Fibroblast of the aortic adventitia (primary cell): ENCODE data around the gene CBFA2T3. TPM values are rescaled to one million over a fixed set of nuclear protein-coding genes. Genes with fewer than 3 reads are reported as not detected.

Source experiments
- DNase-seq: peaks from one replicate; pipeline ENCODE4 v3.0.0-alpha.2; 2010; ENCODE audit warnings: low read depth
- H3K4me3 ChIP-seq: 2 replicates; pipeline ENCODE4 v1.5.1; 2011; ENCODE audit warnings: low read depth, mild to moderate bottlenecking, control low read depth, low read length, moderate library complexity
- total RNA-seq: library from RNA; depleted of rRNA; stranded (reverse); fragments of >200 nt; gene quantifications from 2 replicates; pipeline ENCODE4 v1.2.3, GENCODE V29; 2012; ENCODE audit warnings: low replicate concordance
- TF ChIP-seq, protein P1 (sequence below): IDR thresholded peaks from 2 replicates; pipeline ENCODE4 v1.5.1; 2011; ENCODE audit warnings: mild to moderate bottlenecking, low read length, control low read depth, inconsistent platforms; ENCODE audit not compliant: insufficient read depth

CBFA2T3 gene
- total RNA-seq, 1 donor: not detected

DNA sequence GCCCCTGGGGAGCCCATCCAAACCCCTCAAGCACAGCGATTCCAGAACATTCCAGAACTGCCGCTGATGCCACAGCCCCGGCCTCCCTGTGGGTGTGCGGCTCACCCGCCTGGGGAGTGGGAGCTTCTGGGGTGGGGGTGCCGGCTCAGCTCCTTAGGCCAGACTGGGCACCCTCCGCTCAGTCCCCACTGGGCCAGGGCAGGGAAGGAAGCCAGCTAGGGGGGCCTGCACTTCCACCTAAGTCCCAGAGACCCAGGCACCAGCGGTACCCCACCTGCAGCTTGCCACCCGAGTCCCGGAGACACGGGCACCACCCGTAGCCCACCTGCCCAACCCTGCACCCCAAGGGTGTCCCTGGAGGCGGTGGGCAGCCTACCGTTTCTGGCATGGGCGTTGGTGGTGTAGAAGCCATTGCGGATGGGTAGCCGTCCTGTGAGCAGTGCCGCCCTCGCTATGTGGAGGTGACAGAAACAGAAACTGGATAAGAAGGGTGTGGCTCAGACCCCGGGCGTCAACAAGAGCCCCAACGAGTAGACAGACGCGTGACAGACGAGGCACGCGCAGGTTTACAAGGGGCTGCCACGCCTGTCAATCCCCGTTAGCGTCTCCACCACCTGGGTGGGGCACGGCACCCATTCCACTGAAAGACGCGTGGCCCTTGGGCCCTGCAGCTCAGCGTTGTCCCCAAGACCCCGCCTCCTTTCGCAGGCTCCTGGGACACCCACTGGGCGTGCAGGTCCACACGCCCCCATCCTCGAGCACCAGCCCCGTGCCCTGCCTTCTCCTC is 135.3 kb downstream of the CBFA2T3 start:
- TF ChIP-seq, protein P1, sequence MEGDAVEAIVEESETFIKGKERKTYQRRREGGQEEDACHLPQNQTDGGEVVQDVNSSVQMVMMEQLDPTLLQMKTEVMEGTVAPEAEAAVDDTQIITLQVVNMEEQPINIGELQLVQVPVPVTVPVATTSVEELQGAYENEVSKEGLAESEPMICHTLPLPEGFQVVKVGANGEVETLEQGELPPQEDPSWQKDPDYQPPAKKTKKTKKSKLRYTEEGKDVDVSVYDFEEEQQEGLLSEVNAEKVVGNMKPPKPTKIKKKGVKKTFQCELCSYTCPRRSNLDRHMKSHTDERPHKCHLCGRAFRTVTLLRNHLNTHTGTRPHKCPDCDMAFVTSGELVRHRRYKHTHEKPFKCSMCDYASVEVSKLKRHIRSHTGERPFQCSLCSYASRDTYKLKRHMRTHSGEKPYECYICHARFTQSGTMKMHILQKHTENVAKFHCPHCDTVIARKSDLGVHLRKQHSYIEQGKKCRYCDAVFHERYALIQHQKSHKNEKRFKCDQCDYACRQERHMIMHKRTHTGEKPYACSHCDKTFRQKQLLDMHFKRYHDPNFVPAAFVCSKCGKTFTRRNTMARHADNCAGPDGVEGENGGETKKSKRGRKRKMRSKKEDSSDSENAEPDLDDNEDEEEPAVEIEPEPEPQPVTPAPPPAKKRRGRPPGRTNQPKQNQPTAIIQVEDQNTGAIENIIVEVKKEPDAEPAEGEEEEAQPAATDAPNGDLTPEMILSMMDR: no peak
- no peak for DNase-seq
- H3K4me3 ChIP-seq: no peak overlapping the region

DNA sequence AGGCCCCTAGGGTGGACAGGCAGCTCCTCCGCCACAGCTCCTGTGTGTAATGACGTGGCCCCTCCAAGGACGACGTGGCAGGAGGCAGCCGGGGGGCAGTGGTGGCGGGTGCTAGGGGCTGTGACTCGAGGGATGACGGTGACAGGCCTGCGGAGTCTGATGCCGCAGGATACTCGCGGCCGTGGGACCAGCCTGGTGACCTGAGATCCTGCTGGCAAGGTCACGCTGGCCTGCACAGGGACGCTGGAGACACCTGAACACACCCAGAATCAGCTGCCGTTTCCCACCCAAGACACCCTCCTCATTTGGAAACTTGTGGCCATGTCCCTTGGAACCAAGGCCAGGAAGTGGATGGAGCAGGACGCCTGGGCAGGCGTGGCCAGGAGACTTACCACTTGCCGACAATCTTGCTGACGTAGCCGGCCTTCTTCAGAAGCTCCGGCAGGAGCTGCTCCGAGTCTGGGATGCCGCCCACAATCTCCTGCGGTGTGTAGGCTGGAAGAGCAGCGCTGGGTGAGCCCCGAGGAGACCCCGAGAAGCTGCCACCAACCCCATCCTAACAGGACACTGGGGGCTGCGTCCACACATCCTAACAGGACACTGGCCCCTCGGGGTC is 136.3 kb downstream of the CBFA2T3 start:
- DNase-seq: no peak
- TF ChIP-seq, protein P1: no peak
- H3K4me3 ChIP-seq: no peak overlapping the region

DNA sequence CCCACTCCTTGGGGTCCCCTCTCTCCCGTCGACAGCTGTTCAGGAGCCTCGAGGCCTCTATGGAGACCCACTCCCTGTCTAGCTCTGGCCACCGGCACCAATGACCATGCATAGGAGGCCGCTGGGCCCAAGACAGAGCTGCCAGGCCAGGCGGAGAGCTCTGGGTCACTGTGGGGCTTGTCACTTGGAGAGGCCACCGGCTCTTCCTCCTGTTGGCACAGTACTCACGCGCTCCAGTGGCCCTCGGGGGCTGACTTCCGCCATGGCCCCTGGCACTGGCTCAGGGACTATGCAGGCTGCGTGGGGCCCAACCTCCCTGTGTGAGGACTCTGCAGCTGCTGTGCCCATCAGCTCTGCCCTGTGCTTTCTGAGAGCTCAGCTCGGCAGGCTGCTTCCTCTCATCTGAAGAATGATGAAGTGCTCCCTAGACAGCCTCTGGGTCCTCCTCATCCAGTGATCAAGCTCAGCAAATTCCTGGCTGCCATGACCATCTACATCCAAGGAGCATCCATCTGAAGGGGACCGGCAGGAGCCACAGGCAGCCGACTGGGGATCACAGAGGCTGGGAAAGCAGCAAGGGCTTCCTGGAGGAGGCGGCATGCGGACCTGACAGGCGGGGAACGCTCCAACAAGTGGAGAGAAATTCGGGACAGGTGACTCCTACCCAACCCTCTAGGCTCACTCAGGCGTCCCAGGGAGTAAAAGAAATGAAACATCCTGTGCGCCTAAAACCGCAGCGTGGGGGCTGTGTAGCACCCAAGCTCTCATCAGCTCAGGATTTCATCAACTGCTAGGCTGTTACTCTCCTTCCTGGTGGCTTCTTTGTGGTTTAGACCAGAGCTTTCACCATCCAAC is 137.0 kb downstream of the CBFA2T3 start:
- TF ChIP-seq, protein P1: no peak
- H3K4me3 ChIP-seq: no peak overlapping the region
- DNase-seq: no peak

DNA sequence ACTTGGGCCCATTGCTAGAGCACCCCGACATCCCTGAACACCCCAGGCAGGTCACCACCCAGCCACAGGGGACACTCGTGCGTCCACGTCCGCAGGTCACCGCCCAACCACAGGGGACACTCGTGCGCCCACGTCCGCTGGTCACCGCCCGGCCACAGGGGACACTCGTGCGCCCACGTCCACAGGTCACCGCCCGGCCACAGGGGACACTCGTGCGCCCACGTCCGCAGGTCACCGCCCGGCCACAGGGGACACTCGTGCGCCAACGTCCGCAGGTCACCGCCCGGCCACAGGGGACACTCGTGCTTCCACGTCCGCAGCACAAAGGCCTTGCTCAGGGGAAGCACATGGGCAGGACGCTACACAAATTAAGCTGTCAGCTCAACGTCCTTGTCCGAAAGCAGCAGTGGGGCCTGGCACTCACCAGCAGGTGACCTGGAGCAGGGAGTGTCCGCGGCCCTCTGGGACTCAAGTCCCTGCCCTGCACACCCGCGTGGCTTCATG is 137.9 kb downstream of the CBFA2T3 start:
- TF ChIP-seq, protein P1: no peak
- no peak overlapping the region for H3K4me3 ChIP-seq
- DNase-seq: no peak

DNA sequence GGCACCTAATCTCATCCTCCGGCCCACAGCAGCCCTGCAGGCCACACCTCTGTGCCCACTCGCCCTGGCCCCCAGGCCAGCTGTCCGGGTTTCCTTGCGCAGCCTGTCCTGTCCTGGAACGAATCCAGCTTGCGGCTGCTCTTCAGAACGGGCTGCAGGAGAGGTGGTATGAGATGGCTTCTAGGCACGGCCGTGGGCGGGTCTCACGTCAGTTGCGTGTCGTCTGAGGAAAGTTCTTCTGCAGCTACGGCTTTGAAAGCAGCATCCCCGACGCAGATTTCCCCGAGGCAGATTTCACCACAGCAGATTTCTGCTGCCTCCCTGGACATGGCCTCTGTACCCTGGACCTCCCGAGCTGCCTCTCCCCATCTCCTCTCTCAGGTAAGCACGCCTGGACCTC is 138.4 kb downstream of the CBFA2T3 start:
- H3K4me3 ChIP-seq: no peak overlapping the region
- TF ChIP-seq, protein P1: no peak
- DNase-seq: no peak

DNA sequence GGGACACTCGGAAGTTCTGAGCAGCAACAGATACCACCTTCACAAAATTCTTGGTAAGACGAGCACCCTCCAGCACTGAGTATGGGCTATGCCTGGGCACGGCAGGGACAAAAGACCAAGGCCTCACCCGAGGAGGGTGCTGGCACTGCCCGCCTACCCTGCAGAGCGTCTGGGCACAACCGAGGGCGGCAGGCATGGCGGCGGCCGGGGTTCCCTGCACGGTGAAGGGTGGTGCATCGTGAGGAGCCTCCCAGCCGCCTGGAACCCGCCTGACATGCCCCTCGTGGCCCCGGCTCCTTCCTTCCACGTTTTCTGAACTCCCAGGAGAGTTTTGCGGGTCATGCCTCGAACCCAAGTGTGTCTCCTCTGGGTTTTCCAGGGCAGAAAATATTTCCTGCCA is 139.2 kb downstream of the CBFA2T3 start:
- TF ChIP-seq, protein P1: no peak
- DNase-seq: no peak
- H3K4me3 ChIP-seq: no peak overlapping the region
